HuH-7.5 (cell line): ENCODE results near the gene CDKN1A.
A peak's percentile ranks its signal among the peaks of the same experiment; 100 is the strongest.
"Not testable (repeated sequence)": the region's sequence is repeated elsewhere in the genome, so short reads cannot be mapped to it uniquely, and the experiment has no call there.

Source experiments
- DNase-seq: peaks from one replicate; pipeline ENCODE4 v3.0.0; 2011; ENCODE audit warnings: low spot score

Gene CDKN1A

GRCh38 chr6:36678488-36679042 lies at the start of gene CDKN1A:
Gene CDKN1A (plus strand): TSS chr6:36678714. CDS start chr6:36684102, 5,388 bp downstream.
- DNase-seq = peak; percentile 60

- DNase-seq = no peak
Observed at GRCh38 chr6:36629784-36630183, 48.7 kb upstream of the CDKN1A start.

GRCh38 chr6:36631326-36632011 lies 47.0 kb upstream of the CDKN1A start:
- DNase-seq = no peak

GRCh38 chr6:36633370-36633769 lies 45.1 kb upstream of the CDKN1A start:
- no peak for DNase-seq

- no peak for DNase-seq
Observed at GRCh38 chr6:36633915-36634314, 44.6 kb upstream of the CDKN1A start.

GRCh38 chr6:36634317-36635108 lies 44.0 kb upstream of the CDKN1A start:
- DNase-seq = no peak

- no peak for DNase-seq
Observed at GRCh38 chr6:36636283-36636682, 42.2 kb upstream of the CDKN1A start.

GRCh38 chr6:36636687-36637418 lies 41.7 kb upstream of the CDKN1A start:
- DNase-seq = no peak

- DNase-seq = no peak
Observed at GRCh38 chr6:36638579-36638978, 39.9 kb upstream of the CDKN1A start.

- DNase-seq = no peak
Observed at GRCh38 chr6:36639171-36639808, 39.2 kb upstream of the CDKN1A start.

GRCh38 chr6:36641543-36641942 lies 37.0 kb upstream of the CDKN1A start:
- DNase-seq = no peak

- DNase-seq = no peak
Observed at GRCh38 chr6:36642913-36643817, 35.3 kb upstream of the CDKN1A start.

- DNase-seq = no peak
Observed at GRCh38 chr6:36643977-36644376, 34.5 kb upstream of the CDKN1A start.

- DNase-seq = no peak
Observed at GRCh38 chr6:36649086-36649485, 29.4 kb upstream of the CDKN1A start.

GRCh38 chr6:36649701-36650484 lies 28.6 kb upstream of the CDKN1A start:
- DNase-seq = no peak

GRCh38 chr6:36650848-36651478 lies 27.6 kb upstream of the CDKN1A start:
- DNase-seq = no peak

- no peak for DNase-seq
Observed at GRCh38 chr6:36651659-36652379, 26.7 kb upstream of the CDKN1A start.

GRCh38 chr6:36654469-36654868 lies 24.0 kb upstream of the CDKN1A start:
- DNase-seq = not testable (repeated sequence)
